Liver (tissue), 3 donors: ENCODE results near the gene CTNS.

Source experiments
- CTCF ChIP-seq: fragments of 150-350 bp; IDR thresholded peaks from 2 replicates; pipeline ENCODE4 v1.5.1; 2017; ENCODE audit warnings: improper control_type of control experiment, low read depth, low read length; ENCODE audit not compliant: missing input control
- FOXA1 ChIP-seq: IDR thresholded peaks from 2 replicates; pipeline ENCODE4 v1.6.1; 2016; ENCODE audit warnings: antibody characterized with exemption
- FOXA2 ChIP-seq: IDR thresholded peaks from 2 replicates; pipeline ENCODE4 v1.6.1; 2016; ENCODE audit warnings: antibody characterized with exemption
- GABPA ChIP-seq, 2 donors: IDR thresholded peaks in 1 of 2; conservative IDR thresholded peaks in 1 of 2; 2 replicates each; pipeline ENCODE4 v1.6.1; 2016; ENCODE audit warnings: antibody characterized with exemption in 2 of 2, mild to moderate bottlenecking in 1 of 2, moderate library complexity in 1 of 2
- JUND ChIP-seq, 2 donors: IDR thresholded peaks; 2 replicates each; pipeline ENCODE4 v1.6.1; 2016; ENCODE audit warnings: antibody characterized with exemption in 2 of 2
- MAX ChIP-seq: IDR thresholded peaks from 2 replicates; pipeline ENCODE4 v1.6.1; 2016; ENCODE audit warnings: antibody characterized with exemption
- SP1 ChIP-seq: IDR thresholded peaks from 2 replicates; pipeline ENCODE4 v1.6.1; 2018; ENCODE audit warnings: antibody characterized with exemption, mild to moderate bottlenecking
- TAF1 ChIP-seq: conservative IDR thresholded peaks from 2 replicates; pipeline ENCODE4 v1.6.1; 2016; ENCODE audit warnings: antibody characterized with exemption, mild to moderate bottlenecking
- TF ChIP-seq, protein P1 (sequence below): IDR thresholded peaks from 2 replicates; pipeline ENCODE4 v1.6.1; 2016; ENCODE audit warnings: antibody characterized with exemption, mild to moderate bottlenecking
- TF ChIP-seq, protein P2 (sequence below): IDR thresholded peaks from 2 replicates; pipeline ENCODE4 v1.6.1; 2016; ENCODE audit warnings: antibody characterized with exemption
- donor health status: healthy.
- donor health status: healthy.

DNA sequence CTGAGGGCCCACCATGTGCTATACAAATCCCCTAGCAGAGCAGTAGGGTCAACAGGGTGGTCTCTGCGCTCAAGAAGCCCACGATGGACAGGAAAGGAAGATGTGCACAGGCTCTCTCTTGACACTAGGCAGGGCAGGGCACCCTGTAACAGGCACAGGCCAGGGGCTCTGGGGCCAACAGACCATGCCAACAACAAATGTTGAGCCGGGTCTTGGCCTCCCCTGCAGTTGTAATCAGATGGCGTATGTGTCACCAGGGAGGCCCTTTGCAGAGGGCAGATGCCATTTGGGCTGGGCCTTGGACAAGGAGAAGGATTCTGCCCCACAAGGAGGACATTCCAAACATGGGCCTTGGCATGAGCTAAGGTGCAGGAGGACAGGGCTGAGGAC is 32.7 kb upstream of the CTNS start:
- TF ChIP-seq CTCF: no peak
- no peak for TF ChIP-seq SP1
- TF ChIP-seq MAX: no peak
- TF ChIP-seq JUND (IDR thresholded peaks at IDR 0.05): no peak
- no peak for TF ChIP-seq FOXA2
- TF ChIP-seq, protein P1, sequence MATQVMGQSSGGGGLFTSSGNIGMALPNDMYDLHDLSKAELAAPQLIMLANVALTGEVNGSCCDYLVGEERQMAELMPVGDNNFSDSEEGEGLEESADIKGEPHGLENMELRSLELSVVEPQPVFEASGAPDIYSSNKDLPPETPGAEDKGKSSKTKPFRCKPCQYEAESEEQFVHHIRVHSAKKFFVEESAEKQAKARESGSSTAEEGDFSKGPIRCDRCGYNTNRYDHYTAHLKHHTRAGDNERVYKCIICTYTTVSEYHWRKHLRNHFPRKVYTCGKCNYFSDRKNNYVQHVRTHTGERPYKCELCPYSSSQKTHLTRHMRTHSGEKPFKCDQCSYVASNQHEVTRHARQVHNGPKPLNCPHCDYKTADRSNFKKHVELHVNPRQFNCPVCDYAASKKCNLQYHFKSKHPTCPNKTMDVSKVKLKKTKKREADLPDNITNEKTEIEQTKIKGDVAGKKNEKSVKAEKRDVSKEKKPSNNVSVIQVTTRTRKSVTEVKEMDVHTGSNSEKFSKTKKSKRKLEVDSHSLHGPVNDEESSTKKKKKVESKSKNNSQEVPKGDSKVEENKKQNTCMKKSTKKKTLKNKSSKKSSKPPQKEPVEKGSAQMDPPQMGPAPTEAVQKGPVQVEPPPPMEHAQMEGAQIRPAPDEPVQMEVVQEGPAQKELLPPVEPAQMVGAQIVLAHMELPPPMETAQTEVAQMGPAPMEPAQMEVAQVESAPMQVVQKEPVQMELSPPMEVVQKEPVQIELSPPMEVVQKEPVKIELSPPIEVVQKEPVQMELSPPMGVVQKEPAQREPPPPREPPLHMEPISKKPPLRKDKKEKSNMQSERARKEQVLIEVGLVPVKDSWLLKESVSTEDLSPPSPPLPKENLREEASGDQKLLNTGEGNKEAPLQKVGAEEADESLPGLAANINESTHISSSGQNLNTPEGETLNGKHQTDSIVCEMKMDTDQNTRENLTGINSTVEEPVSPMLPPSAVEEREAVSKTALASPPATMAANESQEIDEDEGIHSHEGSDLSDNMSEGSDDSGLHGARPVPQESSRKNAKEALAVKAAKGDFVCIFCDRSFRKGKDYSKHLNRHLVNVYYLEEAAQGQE: no peak
- TF ChIP-seq TAF1: no peak
- TF ChIP-seq GABPA (IDR thresholded peaks at IDR 0.05 in 1 of 2, conservative IDR thresholded peaks at IDR 0.05 in 1 of 2): no peak
- TF ChIP-seq, protein P2, sequence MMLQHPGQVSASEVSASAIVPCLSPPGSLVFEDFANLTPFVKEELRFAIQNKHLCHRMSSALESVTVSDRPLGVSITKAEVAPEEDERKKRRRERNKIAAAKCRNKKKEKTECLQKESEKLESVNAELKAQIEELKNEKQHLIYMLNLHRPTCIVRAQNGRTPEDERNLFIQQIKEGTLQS: no peak
- no peak for TF ChIP-seq FOXA1
